GM21717 (cell line): ENCODE measurements around the gene BPIFB2.

Experiments
- ATAC-seq: cut with Tn5 transposase; IDR thresholded peaks from one replicate; pipeline ENCODE4 v1.9.1; 2021; ENCODE audit warnings: mild to moderate bottlenecking, moderate library complexity; ENCODE audit not compliant: unreplicated experiment

BPIFB2 gene

DNA sequence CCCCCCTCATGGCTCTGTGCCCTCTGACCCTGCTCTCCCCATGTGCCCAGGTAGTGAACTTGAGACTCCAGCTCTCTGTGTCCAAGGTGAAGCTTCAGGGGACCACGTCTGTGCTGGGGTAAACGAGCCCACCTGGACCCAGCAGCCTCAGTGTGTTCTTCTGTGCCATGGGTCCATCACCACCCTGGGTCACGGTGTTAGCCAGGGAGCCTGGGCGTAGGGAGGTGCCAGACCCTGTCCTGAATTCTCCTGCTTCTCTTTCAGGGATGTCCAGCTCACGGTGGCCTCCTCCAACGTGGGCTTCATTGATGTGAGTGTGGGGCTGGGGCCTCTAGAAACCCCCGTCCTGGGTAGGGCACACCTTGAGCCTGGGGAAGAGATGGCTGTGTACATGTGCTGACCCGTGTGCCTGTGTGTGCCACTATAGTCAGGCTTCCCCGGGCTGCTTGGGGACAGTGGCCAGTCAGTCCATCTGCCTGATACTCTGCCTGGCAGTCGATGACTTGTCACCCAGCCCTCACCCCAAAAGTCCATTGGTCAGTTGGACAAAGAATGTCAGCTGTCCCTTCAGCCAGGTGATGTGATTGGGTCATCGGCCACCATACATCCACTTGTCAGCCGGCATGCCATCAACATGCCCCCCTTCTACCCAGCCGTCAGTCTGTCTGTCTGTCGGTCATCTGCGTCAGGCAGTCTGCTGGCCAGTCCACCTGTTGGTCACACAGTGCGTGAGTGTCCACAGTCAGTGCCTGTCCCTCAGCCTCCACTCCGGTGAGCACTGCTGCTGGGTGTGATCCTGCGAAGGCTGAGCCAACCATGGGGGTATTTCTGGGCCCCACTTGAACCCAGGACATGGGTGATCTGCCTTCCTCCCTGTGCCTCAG lies 13.0 kb downstream of the BPIFB2 start:
- ATAC-seq: no peak

DNA sequence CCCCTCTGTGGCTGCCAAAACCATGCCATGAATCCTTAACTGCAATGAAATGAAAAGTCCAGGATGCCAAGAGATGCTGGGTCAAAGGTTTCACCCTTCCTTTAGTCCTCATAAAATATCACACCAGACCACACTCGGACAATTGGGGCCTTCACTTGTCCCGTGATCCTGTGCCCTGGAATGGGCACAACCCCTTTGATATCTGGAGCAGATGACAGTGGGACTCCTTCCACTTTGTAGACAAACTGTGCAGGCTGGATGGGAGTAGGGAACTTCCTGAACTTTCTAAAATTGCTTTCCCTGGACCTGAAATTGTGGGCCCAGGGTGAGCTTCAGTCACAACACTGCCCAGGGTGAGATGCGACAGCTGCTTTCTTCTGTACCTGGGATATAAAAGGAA lies 14.4 kb downstream of the BPIFB2 start:
- no peak for ATAC-seq

DNA sequence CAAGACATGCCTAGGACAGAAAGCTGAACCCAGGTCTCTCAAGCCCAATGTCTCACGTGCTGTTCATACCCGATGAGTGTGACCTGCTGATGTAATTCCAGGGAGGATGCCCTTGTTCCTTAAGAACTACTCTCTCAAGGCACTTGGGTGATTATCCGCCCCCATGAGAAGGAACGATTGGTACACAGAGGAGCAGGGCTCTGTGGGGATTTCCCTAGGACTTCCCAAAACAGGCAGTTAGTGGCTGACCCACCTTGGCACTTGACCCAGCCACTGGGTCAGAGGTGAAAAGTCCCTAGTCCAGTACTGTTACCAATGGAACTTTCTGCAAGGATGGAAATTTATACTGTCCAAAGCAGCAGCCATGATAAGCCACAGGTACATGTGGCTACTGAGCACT lies 14.8 kb downstream of the BPIFB2 start:
- no peak for ATAC-seq

DNA sequence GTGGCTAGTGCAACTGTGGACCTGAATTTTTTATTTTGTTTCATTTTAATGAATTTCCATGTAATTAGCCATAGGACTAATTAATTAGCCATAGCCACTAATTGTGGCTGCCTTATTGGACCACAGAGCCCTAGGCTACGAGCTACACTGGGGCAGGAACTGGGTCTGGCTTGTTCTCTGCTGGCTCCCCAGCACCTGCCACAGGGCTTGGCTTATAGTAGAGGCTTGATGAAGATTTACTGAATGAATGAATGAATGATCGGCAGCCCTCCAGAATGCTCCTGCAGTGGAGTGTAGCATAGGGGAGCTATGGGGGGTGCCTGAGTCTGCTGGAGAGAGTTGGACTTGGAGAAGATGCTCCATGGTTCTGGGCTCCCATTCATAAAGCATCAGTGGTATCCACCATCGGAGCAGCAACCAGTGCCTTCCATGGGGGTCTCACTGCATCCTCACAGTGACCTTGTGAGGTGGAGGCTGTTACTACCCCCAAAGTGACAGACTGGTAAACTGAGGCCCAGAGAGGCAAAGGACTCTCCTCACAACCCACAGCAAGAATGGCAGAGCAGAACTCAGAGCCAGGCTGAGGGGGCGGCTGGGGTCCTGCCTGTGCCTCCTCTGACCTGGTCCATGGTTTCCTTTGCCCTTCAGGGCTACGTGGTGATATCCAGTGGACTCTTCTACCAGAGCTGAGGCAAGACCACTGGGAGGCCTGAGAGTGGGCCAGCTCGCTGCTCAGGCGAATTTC lies 15.4 kb downstream of the BPIFB2 start:
- ATAC-seq: no peak

DNA sequence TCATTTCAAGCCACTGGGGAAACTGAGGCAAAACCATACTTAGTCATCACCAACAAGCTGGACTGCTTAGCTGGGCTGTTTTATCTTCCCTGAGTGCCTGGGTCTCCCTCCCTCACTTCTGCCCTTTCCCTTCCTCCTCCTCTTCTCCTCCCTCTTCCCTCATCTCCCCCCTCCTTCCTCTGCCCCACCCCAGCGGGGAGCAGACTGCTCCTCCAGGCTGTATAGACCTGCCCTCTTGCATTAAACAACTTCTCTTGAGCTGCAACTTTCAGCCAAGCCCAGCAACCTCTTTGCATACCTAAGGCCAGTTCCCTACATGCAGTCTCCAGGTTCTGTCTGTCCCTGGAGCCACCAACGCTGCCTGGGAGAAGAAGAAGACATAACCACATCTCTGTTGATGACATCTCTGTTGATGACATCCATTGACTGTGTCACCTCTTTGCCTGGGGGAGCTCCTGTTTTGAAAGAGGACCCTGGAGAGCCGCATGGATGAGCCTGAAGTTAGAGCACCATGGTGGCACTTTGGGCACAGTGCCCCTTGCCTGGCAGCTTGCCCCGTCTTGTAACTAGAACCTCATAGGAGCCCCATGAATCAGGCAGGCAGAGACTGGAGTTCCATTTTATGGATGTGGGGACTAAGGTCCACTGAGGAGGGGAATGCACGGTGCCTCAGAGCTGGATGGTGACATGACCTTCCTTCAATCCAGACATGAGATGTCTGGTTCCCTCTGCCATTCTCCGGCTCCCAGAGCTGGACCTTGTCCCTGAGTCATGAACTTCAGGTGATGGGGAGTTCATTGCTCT lies 16.1 kb downstream of the BPIFB2 start:
- ATAC-seq: no peak

DNA sequence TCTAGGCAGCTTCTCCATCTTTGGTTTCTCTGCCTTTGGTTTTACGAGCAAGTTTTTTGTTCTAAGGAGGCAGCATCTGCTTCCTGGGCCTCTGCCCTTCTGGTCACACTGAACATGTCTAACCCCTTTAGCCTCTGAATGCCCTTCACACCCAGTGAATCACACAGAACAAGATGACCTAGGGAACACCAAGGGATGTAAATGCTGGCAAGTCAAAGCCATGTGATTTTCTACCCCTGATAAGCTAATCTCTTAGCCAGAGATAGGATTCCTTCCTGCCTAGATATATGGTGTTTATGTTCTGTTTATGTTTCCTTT lies 16.7 kb downstream of the BPIFB2 start:
- ATAC-seq: no peak

DNA sequence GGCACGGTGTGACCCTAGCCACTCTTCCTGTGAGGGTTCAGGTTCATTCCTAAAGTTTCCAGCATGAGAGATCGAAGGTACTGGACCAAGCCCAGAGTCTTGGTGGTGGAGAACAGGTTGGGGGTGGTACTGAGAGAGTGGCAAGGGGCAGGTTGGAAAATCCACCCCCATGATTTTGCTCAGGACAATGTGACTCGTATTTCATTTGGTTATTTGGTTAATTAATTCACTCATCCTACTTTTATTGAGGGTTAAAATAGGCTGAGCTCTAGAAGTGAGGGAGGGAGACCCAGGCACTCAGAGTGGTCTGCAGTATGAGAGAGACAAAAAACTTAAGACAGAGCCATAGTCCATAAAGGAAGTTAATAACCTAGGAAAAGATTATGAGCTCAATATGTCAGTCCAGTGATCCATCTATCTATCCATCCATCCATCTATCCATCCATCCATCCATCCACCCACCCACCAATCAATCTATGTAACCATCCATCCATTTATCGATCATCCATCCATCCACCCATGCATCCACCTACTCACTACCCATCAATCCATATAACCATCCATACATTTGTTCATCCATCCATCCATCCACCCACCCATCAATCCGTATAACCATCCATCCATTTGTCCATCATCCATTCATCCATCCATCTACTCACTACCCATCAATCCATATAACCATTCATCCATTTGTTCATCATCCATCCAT lies 17.3 kb downstream of the BPIFB2 start:
- no peak for ATAC-seq

DNA sequence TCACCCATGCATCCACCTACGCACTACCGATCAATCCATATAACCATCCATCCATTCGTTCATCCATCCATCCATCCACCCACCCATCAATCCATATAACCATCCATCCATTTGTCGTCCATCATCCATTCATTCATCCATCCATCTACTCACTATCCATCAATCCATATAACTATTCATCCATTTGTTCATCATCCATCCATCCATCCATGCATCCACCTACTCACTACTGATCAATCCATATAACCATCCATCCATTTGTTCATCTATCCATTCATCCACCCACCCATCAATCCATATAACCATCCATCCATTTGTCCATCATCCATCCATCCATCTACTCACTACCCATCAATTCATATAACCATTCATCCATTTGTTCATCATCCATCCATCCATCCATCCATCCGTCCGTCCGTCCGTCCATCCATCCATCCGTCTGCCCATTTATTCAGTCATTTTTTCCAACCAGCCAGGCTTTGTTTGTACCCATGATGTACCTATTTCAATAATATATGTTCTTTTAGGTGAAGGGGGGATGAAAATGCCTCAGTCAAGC lies 17.9 kb downstream of the BPIFB2 start:
- ATAC-seq: no peak

DNA sequence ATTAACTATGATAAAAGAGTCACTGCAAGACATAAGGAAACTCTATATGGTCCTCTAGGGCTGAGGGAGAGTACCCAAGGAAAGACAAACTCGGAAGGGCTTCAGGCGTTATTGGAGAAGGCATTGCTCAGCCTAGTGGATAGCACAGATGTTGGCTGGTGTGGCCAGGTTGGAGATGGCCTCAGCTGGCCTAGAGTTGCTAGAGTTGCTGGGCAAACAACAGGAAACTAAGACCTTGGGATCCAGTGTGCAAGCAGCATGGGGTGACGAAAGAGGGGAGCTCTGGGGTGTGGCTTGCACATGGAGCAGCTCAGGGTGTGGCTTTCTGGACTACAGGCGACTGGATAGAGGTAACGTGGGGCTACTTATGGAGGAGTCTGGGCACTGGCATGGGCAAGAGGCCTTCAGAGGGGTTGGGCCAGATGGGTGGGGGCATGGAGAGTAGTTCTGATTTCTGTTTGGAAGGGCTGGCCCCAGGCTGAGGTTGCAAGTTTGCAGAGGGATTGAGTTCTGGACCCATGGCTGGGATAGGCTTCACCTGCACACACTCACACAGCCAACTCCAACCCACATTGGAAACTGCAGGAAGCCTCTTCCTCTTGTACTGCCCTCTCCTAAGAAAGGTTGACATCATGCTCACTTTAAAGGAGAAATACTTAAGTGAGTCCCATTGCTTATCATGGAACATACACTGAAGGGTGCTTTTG lies 18.7 kb downstream of the BPIFB2 start:
- ATAC-seq: no peak

DNA sequence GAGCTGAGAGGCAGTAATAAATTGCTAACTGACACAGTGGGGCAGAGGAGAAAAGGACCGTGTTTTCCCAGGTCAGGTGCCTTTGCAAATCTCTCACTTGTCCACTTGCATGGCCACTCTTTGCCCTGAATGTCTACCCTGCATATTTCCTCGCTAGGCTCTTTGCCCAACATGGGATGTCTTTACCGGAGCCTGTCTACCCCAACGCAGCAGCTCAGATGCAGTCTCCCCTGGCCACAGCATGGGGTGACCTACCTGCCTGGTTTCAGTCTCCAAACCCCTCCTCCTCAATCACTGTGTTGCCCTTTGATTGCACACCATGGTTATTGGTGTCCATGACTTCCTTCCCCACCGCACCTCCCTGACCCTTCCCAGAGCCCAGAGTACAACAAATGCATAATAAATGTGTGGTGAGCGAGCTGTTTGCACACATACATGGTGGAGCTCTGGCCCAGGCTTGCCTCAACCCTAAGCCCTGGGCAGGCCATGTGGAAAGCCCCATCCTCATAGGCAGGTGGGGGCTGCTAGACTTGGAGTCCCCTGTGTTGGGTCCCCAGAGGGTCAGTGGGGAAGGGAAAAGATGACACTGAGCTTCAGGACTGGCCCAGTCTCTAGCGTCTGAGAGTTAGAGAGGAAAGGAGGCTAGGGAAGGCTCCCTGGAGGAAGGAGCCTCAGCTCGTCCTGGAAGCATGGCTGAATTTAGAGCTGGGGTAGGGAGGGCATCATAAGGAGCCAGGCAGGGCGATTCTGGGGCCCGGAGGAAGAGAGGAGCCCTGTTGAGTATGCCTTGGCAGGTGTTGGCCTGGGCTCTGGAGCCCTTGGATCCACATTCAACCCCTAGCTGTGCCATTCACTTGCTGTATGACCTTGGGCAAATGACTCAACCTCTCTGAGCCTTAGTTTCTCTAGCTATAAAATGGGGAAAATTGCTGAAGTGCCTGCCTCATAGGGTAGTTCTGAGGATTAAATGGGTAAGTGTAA lies 19.6 kb downstream of the BPIFB2 start:
- ATAC-seq: no peak

DNA sequence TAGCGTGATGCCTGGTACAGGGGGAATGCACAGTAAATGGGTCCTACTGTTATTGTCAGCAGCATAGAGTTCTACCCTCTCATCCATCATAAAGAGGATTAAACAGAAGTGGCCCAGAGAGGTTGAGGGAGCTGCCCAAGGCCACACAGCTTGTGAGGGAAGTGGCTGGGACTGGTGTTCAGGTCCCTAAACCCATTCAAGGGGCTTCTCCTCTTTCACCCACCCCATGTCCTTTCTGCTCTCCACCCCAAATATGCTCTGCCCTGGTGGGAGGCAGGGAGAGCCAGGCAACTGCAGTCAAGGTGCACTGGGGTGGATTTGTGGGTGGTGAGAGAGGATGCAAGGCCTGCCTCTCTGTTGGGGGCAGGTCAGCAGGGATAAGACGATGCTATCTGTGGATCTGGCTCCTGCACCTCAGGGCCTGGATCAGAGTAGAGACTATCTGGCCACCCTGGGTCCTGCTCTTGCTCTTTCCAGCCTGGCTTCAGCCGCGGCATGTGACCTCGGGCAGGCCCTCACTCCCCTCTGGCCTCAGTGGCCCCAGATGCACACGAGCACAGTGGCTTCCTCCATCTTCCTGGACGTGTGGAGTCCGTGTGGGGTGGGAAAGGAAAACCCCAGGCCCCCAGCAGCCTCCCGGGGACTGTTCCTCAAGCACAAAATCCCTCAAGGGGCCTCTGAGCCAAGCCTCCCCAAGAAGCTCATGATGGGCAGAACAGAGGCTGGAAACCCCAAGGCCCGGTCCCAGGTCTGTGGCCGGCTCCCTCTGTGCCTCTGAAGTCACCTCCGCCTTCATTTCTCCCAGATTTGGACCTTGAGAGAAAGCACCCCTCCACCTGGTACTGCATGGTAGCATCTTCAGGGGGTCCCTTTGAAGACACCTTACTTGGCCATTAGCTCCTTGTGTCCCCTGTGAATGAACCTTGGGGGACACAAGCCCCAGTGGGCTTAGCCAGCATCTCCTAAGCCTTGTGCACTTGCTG lies 20.6 kb downstream of the BPIFB2 start:
- no peak for ATAC-seq

DNA sequence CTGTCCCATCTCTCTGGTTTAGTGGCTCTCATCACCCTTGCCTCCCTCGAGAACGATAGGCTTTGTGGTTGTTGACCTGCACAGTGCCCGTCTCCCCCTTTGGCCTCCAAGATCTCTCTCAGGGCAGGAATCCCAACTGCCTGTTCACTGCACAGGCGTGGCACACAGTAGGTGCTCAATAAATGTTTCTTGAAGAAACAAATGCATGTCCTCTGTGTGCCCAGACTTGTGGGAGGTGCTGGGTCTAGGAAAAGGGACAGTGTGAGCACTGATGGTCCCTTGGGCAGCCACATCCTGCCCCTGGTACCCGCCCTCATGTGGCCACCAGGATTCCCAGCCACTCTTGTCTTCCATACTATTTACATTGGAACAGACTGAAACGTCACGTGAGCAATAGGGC lies 21.4 kb downstream of the BPIFB2 start:
- ATAC-seq: no peak

DNA sequence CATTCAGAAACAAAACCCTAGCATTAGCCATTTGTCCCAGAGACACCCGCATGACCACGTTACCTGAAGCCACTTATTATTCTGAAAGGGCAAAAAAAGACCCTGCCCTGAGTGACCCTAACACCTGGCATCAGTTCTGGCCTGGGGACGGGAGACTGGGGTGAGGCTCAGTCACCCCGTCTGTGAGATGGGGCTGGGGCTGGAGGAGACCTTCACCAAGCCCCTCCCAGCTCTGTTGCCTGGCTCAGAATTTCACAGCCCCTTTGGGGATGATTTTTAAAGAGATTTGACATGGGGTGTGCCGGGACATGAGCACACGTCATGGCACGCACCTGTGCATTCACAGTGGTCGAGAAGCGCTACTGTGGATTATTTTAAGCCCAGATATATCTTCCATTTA lies 22.6 kb downstream of the BPIFB2 start:
- ATAC-seq: no peak

DNA sequence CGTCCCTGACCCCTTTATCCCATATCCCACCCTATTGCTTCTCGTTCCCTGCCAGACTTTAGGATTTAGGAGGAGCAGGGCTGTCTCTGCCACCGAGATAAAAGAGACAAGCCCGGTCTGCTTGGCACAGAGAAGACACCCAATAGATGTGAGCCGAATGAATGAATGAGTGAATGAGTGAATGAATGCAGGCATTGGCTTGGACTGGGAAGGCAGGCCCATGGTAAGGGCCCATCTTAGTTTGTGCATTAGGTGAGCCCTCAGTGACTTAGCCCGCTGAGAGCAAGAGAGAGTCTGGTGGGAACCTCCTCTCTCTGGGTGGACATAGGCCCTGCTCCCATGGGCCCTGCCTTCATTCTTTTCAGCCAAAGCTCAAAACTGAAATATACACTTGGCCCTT lies 23.1 kb downstream of the BPIFB2 start:
- ATAC-seq: no peak

DNA sequence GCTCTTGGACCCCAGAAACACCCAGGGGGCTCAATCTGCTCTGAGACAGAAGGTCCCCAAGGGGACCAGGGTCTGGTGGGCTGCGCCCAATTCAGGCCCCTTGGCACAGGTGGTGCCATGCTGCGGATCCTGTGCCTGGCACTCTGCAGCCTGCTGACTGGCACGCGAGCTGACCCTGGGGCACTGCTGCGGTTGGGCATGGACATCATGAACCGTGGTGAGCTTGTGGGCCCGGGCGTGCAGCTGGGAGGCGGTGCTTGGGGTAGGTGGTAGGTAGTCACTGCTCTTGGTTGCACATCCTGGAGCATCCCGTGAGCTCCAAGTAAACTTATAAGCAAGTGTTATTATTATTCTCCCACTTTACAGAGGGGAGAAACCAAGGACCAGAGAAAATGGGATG lies 24.0 kb downstream of the BPIFB2 start, which contains the start of gene BPIFB6:
TSS of gene BPIFB6 (plus strand) at position 118 of the 400 bp plus-strand sequence. CDS start at position 118, 0 bp downstream.
- no peak for ATAC-seq

DNA sequence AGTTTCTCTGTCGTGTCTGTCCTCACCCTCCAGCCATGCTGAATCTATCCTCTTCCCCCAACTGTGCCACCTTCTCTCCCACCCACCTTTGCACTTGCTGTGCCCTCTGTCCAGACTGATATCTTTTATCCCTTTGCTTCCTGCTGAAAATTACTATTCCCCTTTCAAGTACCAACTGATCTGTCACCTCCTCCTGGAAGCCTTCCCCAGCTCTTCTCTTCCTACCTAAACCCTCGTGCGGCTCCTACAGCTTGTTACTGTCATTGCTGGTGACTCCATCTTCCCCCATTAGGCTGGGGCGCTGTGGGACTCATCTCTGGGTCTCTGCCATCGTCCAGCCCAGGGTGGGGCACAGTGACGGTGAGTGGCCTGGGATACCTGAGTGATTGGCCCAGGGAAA lies 25.1 kb downstream of the BPIFB2 start:
- no peak for ATAC-seq

DNA sequence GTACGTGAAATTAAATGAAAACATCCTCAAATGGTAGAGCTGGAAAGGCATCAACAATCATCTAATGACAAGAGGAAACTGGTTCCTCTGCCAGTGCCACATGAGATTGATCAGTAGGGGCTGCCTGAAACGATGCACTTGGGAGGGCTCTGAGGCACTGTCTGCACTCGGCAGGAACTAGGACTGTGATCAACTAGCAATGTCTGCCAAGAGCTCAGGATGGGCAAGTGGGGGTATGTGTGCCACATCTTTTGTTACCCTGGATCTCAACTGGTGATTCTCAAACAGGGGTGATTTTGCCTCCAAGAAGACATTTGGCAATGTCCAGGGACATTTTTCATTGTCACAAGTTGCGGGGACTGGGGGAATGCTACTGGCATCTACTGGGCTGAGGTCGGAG lies 25.9 kb downstream of the BPIFB2 start:
- ATAC-seq: no peak

DNA sequence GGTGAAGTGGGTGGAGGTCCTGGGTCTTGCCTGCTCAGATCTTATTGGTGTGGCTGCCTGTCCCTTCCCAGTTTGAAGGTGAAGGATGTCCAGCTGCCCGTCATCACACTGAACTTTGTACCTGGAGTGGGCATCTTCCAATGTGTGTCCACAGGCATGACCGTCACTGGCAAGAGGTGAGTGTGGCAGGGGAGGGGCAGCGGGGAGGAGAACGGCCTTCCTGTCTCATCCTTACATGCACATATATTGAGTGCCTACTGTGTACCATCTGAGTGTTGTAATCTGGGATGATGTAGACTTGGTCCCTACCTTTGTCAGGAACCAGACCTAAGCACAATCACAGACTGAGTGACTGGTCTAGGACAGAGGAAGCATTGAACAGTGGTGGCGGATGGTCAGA lies 26.6 kb downstream of the BPIFB2 start:
- ATAC-seq: no peak
